CD4-positive, alpha-beta T cell treated with Interleukin-4 for 4 hours (primary cell): ENCODE results near the gene CHMP5.

Experiments
- DNase-seq: peaks from one replicate; pipeline ENCODE4 v3.0.0-alpha.2; 2020

CHMP5 gene

GRCh38 chr9:33320230-33320567 is 55.4 kb downstream of the CHMP5 start:
- DNase-seq = no peak

- no peak for DNase-seq
These were observed 55.9 kb downstream of the CHMP5 start for GRCh38 chr9:33320568-33321261.

GRCh38 chr9:33329117-33329563 is 64.3 kb downstream of the CHMP5 start:
- no peak for DNase-seq

GRCh38 chr9:33329979-33330378 is 65.1 kb downstream of the CHMP5 start:
- DNase-seq = no peak

- DNase-seq = no peak
These were observed 66.6 kb downstream of the CHMP5 start for GRCh38 chr9:33331377-33331891.
